SK-N-MC (cell line): ENCODE measurements around the gene ARHGAP24.

Experiments
- EZH2 ChIP-seq: fragments of 200-600 bp; sonication (generic); IDR thresholded peaks from one replicate; pipeline ENCODE4 v1.6.1; 2017; ENCODE audit warnings: antibody characterized with exemption
- FOXP2 ChIP-seq: optimal IDR thresholded peaks from 2 replicates; pipeline ENCODE3; 2011; ENCODE audit warnings: mild to moderate bottlenecking, moderate library complexity; ENCODE audit not compliant: insufficient read depth; ENCODE audit errors: extremely low read length, control extremely low read depth
- POLR2AphosphoS5 ChIP-seq: IDR thresholded peaks from 2 replicates; pipeline ENCODE4 v1.6.1; 2012; ENCODE audit warnings: mild to moderate bottlenecking, low read depth, low read length, borderline replicate concordance

DNA sequence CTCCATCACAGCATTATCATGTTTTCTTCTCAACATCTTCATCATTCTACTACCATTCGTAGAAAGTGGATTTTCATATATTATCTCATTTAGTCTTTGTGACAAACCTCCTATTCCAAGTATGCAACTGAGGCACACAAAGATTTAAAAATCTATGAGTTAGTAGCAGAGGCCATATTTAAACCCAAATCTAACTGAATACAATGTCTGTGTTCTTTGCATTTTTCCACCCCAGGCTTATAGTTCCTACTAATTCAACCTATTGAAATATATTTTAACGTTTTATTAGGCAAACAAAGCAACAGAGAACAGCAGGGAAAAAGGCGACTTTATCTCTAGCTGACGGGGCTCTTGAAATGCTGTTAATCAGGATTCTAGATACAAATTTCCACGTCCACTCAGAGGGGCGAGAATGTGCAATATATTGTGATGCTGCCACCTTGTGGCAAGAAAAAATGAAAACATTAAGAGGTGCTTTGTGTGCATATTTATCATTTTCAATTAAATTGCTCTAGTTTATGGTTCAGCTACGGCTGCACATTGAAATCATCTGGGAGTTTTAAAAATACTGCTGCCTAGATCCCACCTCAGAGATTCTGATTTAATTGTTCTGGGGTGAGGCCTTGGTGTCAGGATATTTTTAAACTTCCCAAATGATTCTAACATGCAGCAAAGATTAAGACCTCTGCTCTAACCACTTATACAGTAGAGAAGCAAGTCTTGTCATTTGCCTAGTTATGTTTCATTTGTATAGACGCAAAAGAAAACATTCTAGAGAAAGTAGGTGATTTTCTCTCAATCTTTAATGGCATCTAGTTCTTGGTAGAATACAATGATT lies 569.0 kb downstream of the ARHGAP24 start:
- no peak for TF ChIP-seq EZH2
- no peak for TF ChIP-seq FOXP2
- no peak for TF ChIP-seq POLR2AphosphoS5
